Ovary (tissue), 9 donors: ENCODE measurements around the gene STK17B. TPM values are rescaled to one million over a fixed set of nuclear protein-coding genes. Genes with fewer than 3 reads are reported as not detected.

Experiments
- DNase-seq, 5 donors: peaks; one replicate each; pipeline ENCODE4 v3.0.0-alpha.2; 2019 to 2020
- H3K27ac ChIP-seq, 2 donors: fragments of 200-600 bp; one replicate each; pipeline versions ENCODE4 v1.5.1 to v1.8.0; 2019 to 2022
- H3K27me3 ChIP-seq: fragments of 200-600 bp; one replicate; pipeline ENCODE4 v1.8.0; 2022
- H3K36me3 ChIP-seq: fragments of 200-600 bp; sonication (generic); one replicate; pipeline ENCODE4 v1.5.1; 2019
- H3K4me1 ChIP-seq: one replicate; pipeline ENCODE4 v1.8.1; 2013; ENCODE audit warnings: mild to moderate bottlenecking, moderate library complexity; ENCODE audit not compliant: insufficient read depth
- H3K4me3 ChIP-seq: fragments of 200-600 bp; sonication (generic); one replicate; pipeline ENCODE4 v1.5.1; 2017
- H3K9me3 ChIP-seq, 2 donors: fragments of 200-600 bp in 1 of 2; sonication (generic) in 1 of 2; one replicate each; pipeline versions ENCODE4 v1.5.1 to v1.8.1; 2013 to 2019; ENCODE audit warnings: mild to moderate bottlenecking in 1 of 2, moderate library complexity in 1 of 2
- CTCF ChIP-seq, 3 donors: fragments of 450-650 bp in 2 of 3; fragments of 200-600 bp in 1 of 3; IDR thresholded peaks; one replicate each; pipeline versions ENCODE4 v1.5.1 to v1.8.0; 2016 to 2022; ENCODE audit warnings: antibody characterized with exemption in 3 of 3, mild to moderate bottlenecking in 1 of 3
- EP300 ChIP-seq: sonication (generic); formaldehyde crosslinking; IDR thresholded peaks from one replicate; pipeline ENCODE4 v1.6.1; 2017; ENCODE audit warnings: antibody characterized with exemption
- POLR2A ChIP-seq: fragments of 450-650 bp; IDR thresholded peaks from one replicate; pipeline ENCODE4 v1.6.1; 2017; ENCODE audit warnings: antibody characterized with exemption, mild to moderate bottlenecking, moderate library complexity
- WGBS, 3 donors: extraction: QIAGEN DNeasy Blood & Tissue Kit in 1 of 3; methylation state at CpG; one replicate each; pipeline versions ENCODE4 v1.1.5 to v1.1.7; 2013 to 2017; 5-methylcytosine and 5-hydroxymethylcytosine counted together
- intact Hi-C, 4 donors: fragments of 100-400 bp; cut with DNase I; formaldehyde crosslinking; loops; one replicate each; pipeline versions ENCODE4 v1.11.0 to v1.15.1; 2022 to 2023
- polyA plus RNA-seq, 2 donors: library from polyadenylated mRNA; stranded (reverse); fragments of 200-250 nt in 1 of 2; fragments of 350-450 nt in 1 of 2; fragmentation: Illumina TruSeq in 1 of 2; extraction: RNeasy Lipid Tissue Mini Kit (QIAGEN cat#74804) in 1 of 2; gene quantifications; one replicate each; pipeline ENCODE4 v1.2.3, GENCODE V29; 2013 to 2014
- total RNA-seq, 7 donors: library from RNA; depleted of rRNA in 2 of 7; stranded (reverse); fragments of >200 nt in 2 of 7; fragmentation: NEBNext Ultra II Directional in 3 of 7; extraction: Animal tissue kit (Norgen Biotek cat#: 25700) in 3 of 7; gene quantifications; one replicate each; pipeline versions ENCODE4 v1.1.0 to v1.2.4, GENCODE V29; 2016 to 2023
- donor health status: DM: no; HTN: no; CAD: no; lungs with moderate emphysema.
- donor health status: DM: no; HTN: no; CAD: no.
- donor health status: Bipolar disorder and iron deficiency.
- donor health status: DM: yes; HTN: yes; CAD: no.
- donor health status: DM: no; HTN: no; CAD: no.
- donor health status: DM: yes; HTN: yes; CAD: no.

Gene STK17B
- total and polyA plus RNA-seq, 9 donors: 1.7 to 28.4 (median 4.9) TPM

- TF ChIP-seq EP300 (no peak), POLR2A (no peak), CTCF (IDR thresholded peaks at IDR 0.05) (no peak)
- Histone ChIP-seq H3K27me3 (no peaks in the 10 kb centered on the region), H3K4me1 (no peaks in the 10 kb centered on the region), H3K9me3 (no peaks in the 10 kb centered on the region), H3K36me3 (no peaks in the 10 kb centered on the region), H3K4me3 (no peak overlapping the region), H3K27ac (no peak overlapping the region)
- WGBS, 3 donors: 40 to 57% (median 45%) methylated on average over 6 of the region's 6 CpGs
- no peak for DNase-seq
- intact Hi-C loops: no loop called here
These were observed 47.6 kb downstream of the STK17B start for GRCh38 chr2:196123679-196124373.

- WGBS, 3 donors: 53 to 60% (median 55%) methylated on average over 3 of the region's 3 CpGs
- TF ChIP-seq EP300 (no peak), CTCF (IDR thresholded peaks at IDR 0.05) (no peak), POLR2A (no peak)
- Histone ChIP-seq H3K4me1 (no peaks in the 10 kb centered on the region), H3K27me3 (no peaks in the 10 kb centered on the region), H3K9me3 (no peaks in the 10 kb centered on the region), H3K36me3 (no peaks in the 10 kb centered on the region), H3K27ac (no peak overlapping the region), H3K4me3 (no peak overlapping the region)
- no peak for DNase-seq
- intact Hi-C loops: no loop called here
These were observed 51.5 kb downstream of the STK17B start for GRCh38 chr2:196119926-196120325.

- TF ChIP-seq CTCF (IDR thresholded peaks at IDR 0.05): no peak
- no peak for TF ChIP-seq POLR2A
- H3K27me3 ChIP-seq: no peaks in the 10 kb centered on the region
- peaks cover 2% of the 10 kb centered on the region for H3K4me1 ChIP-seq
- H3K36me3 ChIP-seq: no peaks in the 10 kb centered on the region
- 95% methylated on average over 4 of the region's 4 CpGs for WGBS, 3 donors
- intact Hi-C loops: no loop called here
- no peaks in the 10 kb centered on the region for H3K9me3 ChIP-seq
- H3K4me3 ChIP-seq: no peak overlapping the region
- DNase-seq: no peak
- H3K27ac ChIP-seq: no peak overlapping the region
These were observed 54.1 kb downstream of the STK17B start for GRCh38 chr2:196117214-196117705.

- intact Hi-C loops: no loop called here
- Histone ChIP-seq H3K4me1 (peaks cover 2% of the 10 kb centered on the region), H3K4me3 (no peak overlapping the region), H3K27ac (no peak overlapping the region), H3K36me3 (no peaks in the 10 kb centered on the region), H3K27me3 (no peaks in the 10 kb centered on the region), H3K9me3 (no peaks in the 10 kb centered on the region)
- no peak for DNase-seq
- TF ChIP-seq POLR2A (no peak), EP300 (no peak), CTCF (IDR thresholded peaks at IDR 0.05) (no peak)
- 9 to 17% (median 16%) methylated on average over 7 of the region's 7 CpGs for WGBS, 3 donors
These were observed 58.1 kb downstream of the STK17B start for GRCh38 chr2:196113061-196113974.
